Measurements from ENCODE around the gene EXPH5. TPM values are rescaled to one million over a fixed set of nuclear protein-coding genes. Genes with fewer than 3 reads are reported as not detected.

Gene EXPH5
- total and polyA plus RNA-seq, 9 donors: 0.12 to 5.7 (median 2.1) TPM

GRCh38 chr11:108616549-108616948 is 23.0 kb upstream of the EXPH5 start:
- H3K27me3 ChIP-seq: no peaks in the 10 kb centered on the region
- no peaks in the 10 kb centered on the region for H3K36me3 ChIP-seq
- no peak for DNase-seq
- no peaks in the 10 kb centered on the region for H3K4me1 ChIP-seq (ENCODE audit: insufficient read depth)
- 78 to 87% (median 85%) methylated on average over 3 of the region's 3 CpGs for WGBS, 3 donors
- TF ChIP-seq CTCF (IDR thresholded peaks at IDR 0.05) (no peak), EP300 (IDR thresholded peaks at IDR 0.05) (no peak), POLR2A (IDR thresholded peaks at IDR 0.05) (no peak)
- H3K9me3 ChIP-seq: no peaks in the 10 kb centered on the region
- intact Hi-C loops (cut with DNase I): no loop called here
- H3K27ac ChIP-seq: no peak overlapping the region
- H3K4me3 ChIP-seq: no peak overlapping the region

GRCh38 chr11:108614086-108614485 is 20.5 kb upstream of the EXPH5 start:
- no peak overlapping the region for H3K27ac ChIP-seq
- no peak for TF ChIP-seq CTCF (IDR thresholded peaks at IDR 0.05)
- no peak for TF ChIP-seq EP300 (IDR thresholded peaks at IDR 0.05)
- TF ChIP-seq POLR2A (IDR thresholded peaks at IDR 0.05): no peak
- DNase-seq: no peak
- no peaks in the 10 kb centered on the region for H3K27me3 ChIP-seq
- 79 to 91% (median 85%) methylated on average over 3 of the region's 3 CpGs for WGBS, 3 donors
- H3K4me3 ChIP-seq: no peak overlapping the region
- no peaks in the 10 kb centered on the region for H3K4me1 ChIP-seq (ENCODE audit: insufficient read depth)
- no peaks in the 10 kb centered on the region for H3K36me3 ChIP-seq
- intact Hi-C loops (cut with DNase I): no loop called here
- H3K9me3 ChIP-seq: no peaks in the 10 kb centered on the region

GRCh38 chr11:108609682-108610081 is 16.1 kb upstream of the EXPH5 start:
- no peaks in the 10 kb centered on the region for H3K4me1 ChIP-seq (ENCODE audit: insufficient read depth)
- no peaks in the 10 kb centered on the region for H3K27me3 ChIP-seq
- H3K27ac ChIP-seq: no peak overlapping the region
- intact Hi-C loops (cut with DNase I): no loop called here
- no peaks in the 10 kb centered on the region for H3K36me3 ChIP-seq
- WGBS, 3 donors: 58 to 62% (median 58%) methylated on average over 5 of the region's 5 CpGs
- no peak overlapping the region for H3K4me3 ChIP-seq
- TF ChIP-seq POLR2A (IDR thresholded peaks at IDR 0.05): no peak
- no peak for TF ChIP-seq CTCF (IDR thresholded peaks at IDR 0.05)
- no peak for TF ChIP-seq EP300 (IDR thresholded peaks at IDR 0.05)
- H3K9me3 ChIP-seq: no peaks in the 10 kb centered on the region
- no peak for DNase-seq

GRCh38 chr11:108608548-108608947 is 15.0 kb upstream of the EXPH5 start:
- Histone ChIP-seq H3K27me3 (no peaks in the 10 kb centered on the region), H3K9me3 (no peaks in the 10 kb centered on the region), H3K27ac (no peak overlapping the region), H3K4me3 (no peak overlapping the region), H3K4me1 (ENCODE audit: insufficient read depth) (no peaks in the 10 kb centered on the region), H3K36me3 (no peaks in the 10 kb centered on the region)
- no peak for DNase-seq
- intact Hi-C loops (cut with DNase I): no loop called here
- no peak for TF ChIP-seq EP300 (IDR thresholded peaks at IDR 0.05)
- WGBS, 3 donors: 94 to 100% (median 94%) methylated on average over 1 of the region's 1 CpG

- WGBS, 3 donors: 53 to 71% (median 64%) methylated on average over 3 of the region's 3 CpGs
- TF ChIP-seq EP300 (IDR thresholded peaks at IDR 0.05): no peak
- no peak for TF ChIP-seq CTCF (IDR thresholded peaks at IDR 0.05)
- TF ChIP-seq POLR2A (IDR thresholded peaks at IDR 0.05): no peak
- Histone ChIP-seq H3K27ac (no peak overlapping the region), H3K27me3 (no peaks in the 10 kb centered on the region), H3K4me1 (ENCODE audit: insufficient read depth) (no peaks in the 10 kb centered on the region), H3K36me3 (no peaks in the 10 kb centered on the region), H3K4me3 (no peak overlapping the region), H3K9me3 (no peaks in the 10 kb centered on the region)
- DNase-seq: no peak
- intact Hi-C loops (cut with DNase I): no loop called here
Observed at GRCh38 chr11:108606495-108607160, 13.1 kb upstream of the EXPH5 start.
